22Rv1 (cell line): Measurements from ENCODE around the gene PRKAR1B.
"Not testable (repeated sequence)": the region's sequence is repeated elsewhere in the genome, so short reads cannot be mapped to it uniquely, and the experiment has no call there.

Experiments used
- CTCF ChIP-seq: fragments of 450-650 bp; IDR thresholded peaks from 2 replicates; pipeline ENCODE4 v1.5.1; 2017; ENCODE audit warnings: mild to moderate bottlenecking
- ZFX ChIP-seq: fragments of 450-650 bp; IDR thresholded peaks from 2 replicates; pipeline ENCODE4 v1.6.1; 2017; ENCODE audit warnings: antibody characterized with exemption, borderline replicate concordance

- TF ChIP-seq CTCF, ZFX: not testable (repeated sequence)
These were observed 17.0 kb upstream of the PRKAR1B start for GRCh38 chr7:744128-744520.
